PC-9 (cell line): ENCODE results near the gene CPAMD8. TPM values are rescaled to one million over a fixed set of nuclear protein-coding genes. Genes with fewer than 3 reads are reported as not detected.
"Not testable (repeated sequence)": the region's sequence is repeated elsewhere in the genome, so short reads cannot be mapped to it uniquely, and the experiment has no call there.

Source experiments
- BruUV-seq: library from RNA; stranded (reverse); fragments of 400-500 nt; replicated peaks from 2 replicates; lab custom pipeline; 2021; lab: Mats Ljungman, UMichigan
- CTCF ChIA-PET: fragments of 300-600 bp; sonication (Branson Sonifier 250); formaldehyde crosslinking; loops from one replicate; lab custom pipeline; 2022; ENCODE audit warnings: antibody characterized with exemption; lab: Charles Lee
- POLR2A ChIA-PET: fragments of 300-600 bp; sonication (Branson Sonifier 250); formaldehyde crosslinking; loops from one replicate; lab custom pipeline; 2022; ENCODE audit warnings: antibody characterized with exemption; ENCODE audit not compliant: unreplicated experiment; lab: Charles Lee
- DNase-seq, 2 experiments: peaks; one replicate each; pipeline versions ENCODE4 v3.0.0 to v3.0.0-alpha.2; 2015 to 2022; ENCODE audit warnings: mixed read lengths in 1 of 2
- H2AFZ ChIP-seq: fragments of 200-600 bp; sonication (generic); 2 replicates; pipeline ENCODE4 v1.8.1; 2017; ENCODE audit warnings: antibody characterized with exemption
- H3F3A ChIP-seq: fragments of 200-600 bp; sonication (generic); 2 replicates; pipeline ENCODE4 v1.8.1; 2017; ENCODE audit warnings: antibody characterized with exemption, mild to moderate bottlenecking, low read depth; ENCODE audit not compliant: insufficient read depth
- H3K27ac ChIP-seq: fragments of 200-600 bp; sonication (generic); 2 replicates; pipeline ENCODE4 v1.6.1; 2016; ENCODE audit warnings: mixed run types
- H3K27me3 ChIP-seq: fragments of 200-600 bp; sonication (generic); 2 replicates; pipeline ENCODE4 v1.6.1; 2016; ENCODE audit warnings: low read depth, mixed run types; ENCODE audit not compliant: insufficient read depth
- H3K36me3 ChIP-seq: fragments of 200-600 bp; sonication (generic); 2 replicates; pipeline ENCODE4 v1.6.1; 2016; ENCODE audit warnings: low read depth, mixed run types
- H3K4me1 ChIP-seq: fragments of 200-600 bp; sonication (generic); replicated peaks from 2 replicates; pipeline ENCODE4 v1.6.1; 2016; ENCODE audit warnings: mixed run types; ENCODE audit not compliant: insufficient read depth
- H3K4me2 ChIP-seq: fragments of 200-600 bp; sonication (generic); 2 replicates; pipeline ENCODE4 v1.6.1; 2017; ENCODE audit warnings: mixed run types
- H3K4me3 ChIP-seq: fragments of 200-600 bp; sonication (generic); 2 replicates; pipeline ENCODE4 v1.6.1; 2016; ENCODE audit warnings: mixed run types
- H3K79me2 ChIP-seq: fragments of 200-600 bp; sonication (generic); 2 replicates; pipeline ENCODE4 v1.6.1; 2017; ENCODE audit warnings: low read depth, mixed run types
- H3K9me2 ChIP-seq: fragments of 200-600 bp; sonication (generic); 2 replicates; pipeline ENCODE4 v1.8.1; 2017; ENCODE audit warnings: mild to moderate bottlenecking; ENCODE audit not compliant: insufficient read depth
- H3K9me3 ChIP-seq: fragments of 200-600 bp; sonication (generic); 2 replicates; pipeline ENCODE4 v1.8.1; 2016; ENCODE audit warnings: low read depth; ENCODE audit not compliant: insufficient read depth
- H4K20me1 ChIP-seq: fragments of 200-600 bp; sonication (generic); 2 replicates; pipeline ENCODE4 v1.8.1; 2017; ENCODE audit not compliant: insufficient read depth
- CTCF ChIP-seq: fragments of 200-600 bp; sonication (generic); conservative IDR thresholded peaks from 2 replicates; pipeline ENCODE4 v1.6.1; 2017; ENCODE audit warnings: mixed run types, antibody characterized with exemption, mild to moderate bottlenecking, moderate library complexity
- EZH2 ChIP-seq: fragments of 200-600 bp; sonication (generic); IDR thresholded peaks from 2 replicates; pipeline ENCODE4 v1.8.0; 2017; ENCODE audit warnings: antibody characterized with exemption, low read depth
- intact Hi-C: fragments of 100-400 bp; cut with micrococcal nuclease; formaldehyde crosslinking; loops from one replicate; pipeline ENCODE4 v1.10.0; 2022; ENCODE audit not compliant: unreplicated experiment
- total RNA-seq: library from RNA; stranded (reverse); gene quantifications from 2 replicates; pipeline ENCODE4 v1.2.3, GENCODE V29; 2021

CPAMD8 gene
- total RNA-seq, 1 experiment from 2014 or later: 25.8 TPM

- Histone ChIP-seq H3K4me2 (peak overlapping the region; percentile 67), H3K79me2 (peaks cover 49% of the 10 kb centered on the region), H3K9me2 (no peaks in the 10 kb centered on the region), H3K4me3 (peak overlapping the region; percentile 29; the same call in 1 of the 2 replicates), H3K27ac (peak overlapping the region; percentile 57), H3F3A (peaks cover 55% of the 10 kb centered on the region), H2AFZ (no peak overlapping the region), H4K20me1 (no peaks in the 10 kb centered on the region), H3K9me3 (peaks cover 6% of the 10 kb centered on the region; the same call in 1 of the 2 replicates), H3K27me3 (no peaks in the 10 kb centered on the region), H3K36me3 (peaks cover 21% of the 10 kb centered on the region; the same call in 1 of the 2 replicates), H3K4me1 (peaks cover 59% of the 10 kb centered on the region)
- ChIA-PET CTCF (interaction anchor here (0.6 kb wide), 1 partner anchor 52 kb away, joined by 3 read pairs; no protein-coding TSS in a partner anchor), POLR2A (interaction anchor here (0.6 kb wide), 2 partner anchors 349 to 1457 kb away, joined by 4 to 6 read pairs; no protein-coding TSS in a partner anchor)
- no peak for DNase-seq
- BruUV-seq: no TSS peak
- TF ChIP-seq EZH2 (no peak), CTCF (no peak)
- intact Hi-C loops: no loop called here
Observed at GRCh38 chr19:17021328-17021727, 5.3 kb downstream of the CPAMD8 start.

GRCh38 chr19:17020823-17021222 is 5.8 kb downstream of the CPAMD8 start:
- peak overlapping the region; percentile 57 for H3K27ac ChIP-seq
- peaks cover 58% of the 10 kb centered on the region for H3K4me1 ChIP-seq
- intact Hi-C loops: no loop called here
- BruUV-seq: no TSS peak
- peak in 1 of 2 experiments; percentile 69 for DNase-seq
- no peak for TF ChIP-seq EZH2
- TF ChIP-seq CTCF: no peak
- CTCF ChIA-PET: interaction anchor here (0.5 kb wide), 1 partner anchor 15 kb away, joined by 3 read pairs; no protein-coding TSS in a partner anchor
- H3K4me3 ChIP-seq: peak overlapping the region; percentile 29; the same call in 1 of the 2 replicates
- peaks cover 48% of the 10 kb centered on the region for H3K79me2 ChIP-seq
- no peak overlapping the region for H2AFZ ChIP-seq
- no peaks in the 10 kb centered on the region for H3K27me3 ChIP-seq
- no peaks in the 10 kb centered on the region for H4K20me1 ChIP-seq
- H3K4me2 ChIP-seq: peak overlapping the region; percentile 67
- H3K9me3 ChIP-seq: peaks cover 11% of the 10 kb centered on the region; the same call in 1 of the 2 replicates
- H3K9me2 ChIP-seq: no peaks in the 10 kb centered on the region
- peaks cover 21% of the 10 kb centered on the region; the same call in 1 of the 2 replicates for H3K36me3 ChIP-seq
- peaks cover 54% of the 10 kb centered on the region for H3F3A ChIP-seq
- POLR2A ChIA-PET: no interaction called here

- H3K4me3 ChIP-seq: no peak overlapping the region
Observed at GRCh38 chr19:17020385-17020784, 6.2 kb downstream of the CPAMD8 start.

GRCh38 chr19:17014212-17014861 is 12.3 kb downstream of the CPAMD8 start:
- H3F3A ChIP-seq: peaks cover 14% of the 10 kb centered on the region
- H4K20me1 ChIP-seq, H3K27me3 ChIP-seq, intact Hi-C loops, H3K4me3 ChIP-seq, H2AFZ ChIP-seq, CTCF ChIA-PET, POLR2A ChIA-PET, H3K9me2 ChIP-seq, H3K4me1 ChIP-seq, H3K79me2 ChIP-seq, BruUV-seq: not testable (repeated sequence)
- peaks cover 14% of the 10 kb centered on the region; the same call in 1 of the 2 replicates for H3K36me3 ChIP-seq
- peaks cover 24% of the 10 kb centered on the region for H3K9me3 ChIP-seq
- H3K4me2 ChIP-seq: peak overlapping the region; percentile 18
- peak; percentile 34 to 93 for DNase-seq
- H3K27ac ChIP-seq: peak overlapping the region; percentile 82

More at GRCh38 chr19:17020385-17020784, 6.2 kb downstream of the CPAMD8 start:
- BruUV-seq: no TSS peak
- no peak for TF ChIP-seq CTCF
- no peak for TF ChIP-seq EZH2
- Histone ChIP-seq H3K9me3 (peaks cover 16% of the 10 kb centered on the region), H4K20me1 (no peaks in the 10 kb centered on the region), H3K9me2 (no peaks in the 10 kb centered on the region), H3K79me2 (peaks cover 44% of the 10 kb centered on the region), H3K27me3 (no peaks in the 10 kb centered on the region), H2AFZ (no peak overlapping the region), H3K27ac (peak overlapping the region; percentile 57), H3F3A (peaks cover 52% of the 10 kb centered on the region), H3K4me2 (peak overlapping the region; percentile 67), H3K36me3 (peaks cover 21% of the 10 kb centered on the region; the same call in 1 of the 2 replicates), H3K4me1 (peaks cover 54% of the 10 kb centered on the region)
- no peak for DNase-seq
- CTCF ChIA-PET: interaction anchor here (0.5 kb wide), 1 partner anchor 14 kb away, joined by 3 read pairs; no protein-coding TSS in a partner anchor
- POLR2A ChIA-PET: no interaction called here
- intact Hi-C loops: no loop called here
